ENCODE measurements around the gene MTF2.
"Not testable (repeated sequence)": the region's sequence is repeated elsewhere in the genome, so short reads cannot be mapped to it uniquely, and the experiment has no call there.

The MTF2 gene

GRCh38 chr1:93142161-93142560, 63.1 kb downstream of the MTF2 start:
- Histone ChIP-seq H3K4me3 (ENCODE audit: extremely low read depth, insufficient read depth, low read length, poor library complexity, severe bottlenecking) (no peak overlapping the region), H3K9me3 (ENCODE audit: control insufficient read depth, low read length) (no peaks in the 10 kb centered on the region), H3K36me3 (ENCODE audit: control insufficient read depth, insufficient read depth, low read length) (peaks cover 44% of the 10 kb centered on the region), H3K27ac (ENCODE audit: low read depth, low read length, severe bottlenecking) (no peak overlapping the region), H3K4me1 (ENCODE audit: control insufficient read depth, insufficient read depth, low read length, poor library complexity, severe bottlenecking) (no peaks in the 10 kb centered on the region)
- WGBS, 2 experiments (ENCODE audit: insufficient coverage in 2 of 2): 97 to 100% methylated on average over 1 to 2 of the region's 2 CpGs

GRCh38 chr1:93143136-93143535, 64.1 kb downstream of the MTF2 start:
- WGBS, 2 experiments (ENCODE audit: insufficient coverage in 2 of 2): no CpG with 5 or more reads among the region's 1 CpG
- Histone ChIP-seq H3K9me3 (ENCODE audit: control insufficient read depth, low read length) (no peaks in the 10 kb centered on the region), H3K4me3 (ENCODE audit: extremely low read depth, insufficient read depth, low read length, poor library complexity, severe bottlenecking) (no peak overlapping the region), H3K27ac (ENCODE audit: low read depth, low read length, severe bottlenecking) (no peak overlapping the region), H3K4me1 (ENCODE audit: control insufficient read depth, insufficient read depth, low read length, poor library complexity, severe bottlenecking) (no peaks in the 10 kb centered on the region), H3K36me3 (ENCODE audit: control insufficient read depth, insufficient read depth, low read length) (peaks cover 41% of the 10 kb centered on the region)

GRCh38 chr1:93143769-93144168, 64.7 kb downstream of the MTF2 start:
- Histone ChIP-seq H3K9me3 (ENCODE audit: control insufficient read depth, low read length) (no peaks in the 10 kb centered on the region), H3K27ac (ENCODE audit: low read depth, low read length, severe bottlenecking) (no peak overlapping the region), H3K4me3 (ENCODE audit: extremely low read depth, insufficient read depth, low read length, poor library complexity, severe bottlenecking) (no peak overlapping the region), H3K4me1 (ENCODE audit: control insufficient read depth, insufficient read depth, low read length, poor library complexity, severe bottlenecking) (no peaks in the 10 kb centered on the region), H3K36me3 (ENCODE audit: control insufficient read depth, insufficient read depth, low read length) (peaks cover 43% of the 10 kb centered on the region)
- no CpG with 5 or more reads among the region's 4 CpGs for WGBS, 2 experiments (ENCODE audit: insufficient coverage in 2 of 2)

GRCh38 chr1:93148001-93148400, 68.9 kb downstream of the MTF2 start:
- 96 to 97% methylated on average over 7 of the region's 7 CpGs for WGBS, 2 experiments (ENCODE audit: insufficient coverage in 2 of 2)

GRCh38 chr1:93150729-93151128, 71.6 kb downstream of the MTF2 start:
- WGBS, 2 experiments (ENCODE audit: insufficient coverage in 2 of 2): 80% methylated on average over 1 of the region's 1 CpG; no CpG with 5 or more reads in 1 of the 2 experiments
- Histone ChIP-seq H3K27ac (ENCODE audit: low read depth, low read length, severe bottlenecking) (no peak overlapping the region), H3K9me3 (ENCODE audit: control insufficient read depth, low read length) (no peaks in the 10 kb centered on the region), H3K4me1 (ENCODE audit: control insufficient read depth, insufficient read depth, low read length, poor library complexity, severe bottlenecking) (no peaks in the 10 kb centered on the region), H3K36me3 (ENCODE audit: control insufficient read depth, insufficient read depth, low read length) (peaks cover 52% of the 10 kb centered on the region), H3K4me3 (ENCODE audit: extremely low read depth, insufficient read depth, low read length, poor library complexity, severe bottlenecking) (no peak overlapping the region)

More at GRCh38 chr1:93148001-93148400, 68.9 kb downstream of the MTF2 start:
- Histone ChIP-seq H3K36me3 (ENCODE audit: control insufficient read depth, insufficient read depth, low read length) (peaks cover 43% of the 10 kb centered on the region), H3K9me3 (ENCODE audit: control insufficient read depth, low read length) (no peaks in the 10 kb centered on the region), H3K27ac (ENCODE audit: low read depth, low read length, severe bottlenecking) (no peak overlapping the region), H3K4me1 (ENCODE audit: control insufficient read depth, insufficient read depth, low read length, poor library complexity, severe bottlenecking) (no peaks in the 10 kb centered on the region), H3K4me3 (ENCODE audit: extremely low read depth, insufficient read depth, low read length, poor library complexity, severe bottlenecking) (no peak overlapping the region)

- Histone ChIP-seq H3K36me3 (ENCODE audit: control insufficient read depth, insufficient read depth, low read length) (peaks cover 52% of the 10 kb centered on the region), H3K4me1 (ENCODE audit: control insufficient read depth, insufficient read depth, low read length, poor library complexity, severe bottlenecking) (no peaks in the 10 kb centered on the region), H3K4me3 (ENCODE audit: extremely low read depth, insufficient read depth, low read length, poor library complexity, severe bottlenecking) (no peak overlapping the region), H3K9me3 (ENCODE audit: control insufficient read depth, low read length) (no peaks in the 10 kb centered on the region), H3K27ac (ENCODE audit: low read depth, low read length, severe bottlenecking) (no peak overlapping the region)
Observed at GRCh38 chr1:93151474-93151873, 72.4 kb downstream of the MTF2 start.

GRCh38 chr1:93152835-93153234, 73.8 kb downstream of the MTF2 start:
- no peak overlapping the region for H3K27ac ChIP-seq (ENCODE audit: low read depth, low read length, severe bottlenecking)
- H3K36me3 ChIP-seq (ENCODE audit: control insufficient read depth, insufficient read depth, low read length): peaks cover 59% of the 10 kb centered on the region
- no CpG with 5 or more reads among the region's 2 CpGs for WGBS, 2 experiments (ENCODE audit: insufficient coverage in 2 of 2)
- H3K4me3 ChIP-seq (ENCODE audit: extremely low read depth, insufficient read depth, low read length, poor library complexity, severe bottlenecking): no peak overlapping the region
- H3K4me1 ChIP-seq (ENCODE audit: control insufficient read depth, insufficient read depth, low read length, poor library complexity, severe bottlenecking): no peaks in the 10 kb centered on the region
- H3K9me3 ChIP-seq (ENCODE audit: control insufficient read depth, low read length): no peaks in the 10 kb centered on the region

- Histone ChIP-seq H3K4me3 (ENCODE audit: extremely low read depth, insufficient read depth, low read length, poor library complexity, severe bottlenecking) (no peak overlapping the region), H3K4me1 (ENCODE audit: control insufficient read depth, insufficient read depth, low read length, poor library complexity, severe bottlenecking) (no peaks in the 10 kb centered on the region), H3K9me3 (ENCODE audit: control insufficient read depth, low read length) (no peaks in the 10 kb centered on the region), H3K36me3 (ENCODE audit: control insufficient read depth, insufficient read depth, low read length) (peaks cover 52% of the 10 kb centered on the region), H3K27ac (ENCODE audit: low read depth, low read length, severe bottlenecking) (no peak overlapping the region)
Observed at GRCh38 chr1:93154898-93155297, 75.8 kb downstream of the MTF2 start.

GRCh38 chr1:93155335-93155734, 76.3 kb downstream of the MTF2 start:
- Histone ChIP-seq H3K9me3 (ENCODE audit: control insufficient read depth, low read length) (no peaks in the 10 kb centered on the region), H3K27ac (ENCODE audit: low read depth, low read length, severe bottlenecking) (no peak overlapping the region), H3K36me3 (ENCODE audit: control insufficient read depth, insufficient read depth, low read length) (peaks cover 48% of the 10 kb centered on the region), H3K4me1 (ENCODE audit: control insufficient read depth, insufficient read depth, low read length, poor library complexity, severe bottlenecking) (no peaks in the 10 kb centered on the region), H3K4me3 (ENCODE audit: extremely low read depth, insufficient read depth, low read length, poor library complexity, severe bottlenecking) (no peak overlapping the region)
- WGBS, 2 experiments (ENCODE audit: insufficient coverage in 2 of 2): 40% methylated on average over 1 of the region's 3 CpGs; no CpG with 5 or more reads in 1 of the 2 experiments

- Histone ChIP-seq H3K9me3 (ENCODE audit: control insufficient read depth, low read length) (no peaks in the 10 kb centered on the region), H3K36me3 (ENCODE audit: control insufficient read depth, insufficient read depth, low read length) (peaks cover 32% of the 10 kb centered on the region), H3K4me3 (ENCODE audit: extremely low read depth, insufficient read depth, low read length, poor library complexity, severe bottlenecking) (no peak overlapping the region), H3K27ac (ENCODE audit: low read depth, low read length, severe bottlenecking) (no peak overlapping the region), H3K4me1 (ENCODE audit: control insufficient read depth, insufficient read depth, low read length, poor library complexity, severe bottlenecking) (no peaks in the 10 kb centered on the region)
- no CpG with 5 or more reads among the region's 2 CpGs for WGBS, 2 experiments (ENCODE audit: insufficient coverage in 2 of 2)
Observed at GRCh38 chr1:93159337-93159736, 80.3 kb downstream of the MTF2 start.

- WGBS, 2 experiments (ENCODE audit: insufficient coverage in 2 of 2): 94 to 97% methylated on average over 2 to 6 of the region's 8 CpGs
Observed at GRCh38 chr1:93163314-93163713, 84.2 kb downstream of the MTF2 start.

GRCh38 chr1:93164816-93165215, 85.7 kb downstream of the MTF2 start:
- WGBS, 2 experiments (ENCODE audit: insufficient coverage in 2 of 2): 95 to 100% methylated on average over 1 to 2 of the region's 2 CpGs
- Histone ChIP-seq H3K36me3 (ENCODE audit: control insufficient read depth, insufficient read depth, low read length) (peaks cover 4% of the 10 kb centered on the region), H3K4me1 (ENCODE audit: control insufficient read depth, insufficient read depth, low read length, poor library complexity, severe bottlenecking) (no peaks in the 10 kb centered on the region), H3K4me3 (ENCODE audit: extremely low read depth, insufficient read depth, low read length, poor library complexity, severe bottlenecking) (no peak overlapping the region), H3K9me3 (ENCODE audit: control insufficient read depth, low read length) (no peaks in the 10 kb centered on the region), H3K27ac (ENCODE audit: low read depth, low read length, severe bottlenecking) (no peak overlapping the region)

More at GRCh38 chr1:93163314-93163713, 84.2 kb downstream of the MTF2 start:
- H3K9me3 ChIP-seq (ENCODE audit: control insufficient read depth, low read length); H3K4me3 ChIP-seq (ENCODE audit: extremely low read depth, insufficient read depth, low read length, poor library complexity, severe bottlenecking); H3K4me1 ChIP-seq (ENCODE audit: control insufficient read depth, insufficient read depth, low read length, poor library complexity, severe bottlenecking); H3K27ac ChIP-seq (ENCODE audit: low read depth, low read length, severe bottlenecking): not testable (repeated sequence)
- peaks cover 13% of the 10 kb centered on the region for H3K36me3 ChIP-seq (ENCODE audit: control insufficient read depth, insufficient read depth, low read length)

Measured in mesodermal cell (in vitro differentiated cells).